HG02763 (cell line): ENCODE data around the gene NCS1.
"Not testable (repeated sequence)": the region's sequence is repeated elsewhere in the genome, so short reads cannot be mapped to it uniquely, and the experiment has no call there.

Experiments
- ATAC-seq: cut with Tn5 transposase; IDR thresholded peaks from one replicate; pipeline ENCODE4 v1.9.1; 2021; ENCODE audit warnings: mild to moderate bottlenecking, moderate library complexity; ENCODE audit not compliant: unreplicated experiment

Gene NCS1

GRCh38 chr9:130235558-130236435 lies 63.6 kb downstream of the NCS1 start:
- no peak for ATAC-seq

GRCh38 chr9:130236436-130236985 lies 64.3 kb downstream of the NCS1 start:
- ATAC-seq, result no peak

DNA sequence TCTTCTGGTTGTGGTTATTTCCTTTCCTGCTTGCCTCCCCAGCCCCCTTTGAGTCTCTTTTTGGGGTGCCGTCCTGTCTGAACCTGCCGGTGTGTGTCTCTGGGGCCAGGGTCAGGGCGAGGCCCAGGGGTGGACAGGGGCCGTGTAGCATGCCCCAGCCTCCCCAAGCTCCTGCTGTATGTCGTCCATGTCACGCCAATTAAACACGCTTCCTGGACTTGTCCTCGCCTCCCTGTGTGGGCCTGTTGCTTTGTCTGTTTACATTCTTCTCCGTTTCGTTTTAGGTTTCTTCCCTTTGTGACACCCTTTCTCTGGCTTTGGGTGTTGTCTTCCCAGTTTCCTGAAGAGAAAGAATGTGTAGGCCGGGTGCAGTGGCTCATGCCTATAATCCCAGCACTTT lies 64.9 kb downstream of the NCS1 start:
- no peak for ATAC-seq

DNA sequence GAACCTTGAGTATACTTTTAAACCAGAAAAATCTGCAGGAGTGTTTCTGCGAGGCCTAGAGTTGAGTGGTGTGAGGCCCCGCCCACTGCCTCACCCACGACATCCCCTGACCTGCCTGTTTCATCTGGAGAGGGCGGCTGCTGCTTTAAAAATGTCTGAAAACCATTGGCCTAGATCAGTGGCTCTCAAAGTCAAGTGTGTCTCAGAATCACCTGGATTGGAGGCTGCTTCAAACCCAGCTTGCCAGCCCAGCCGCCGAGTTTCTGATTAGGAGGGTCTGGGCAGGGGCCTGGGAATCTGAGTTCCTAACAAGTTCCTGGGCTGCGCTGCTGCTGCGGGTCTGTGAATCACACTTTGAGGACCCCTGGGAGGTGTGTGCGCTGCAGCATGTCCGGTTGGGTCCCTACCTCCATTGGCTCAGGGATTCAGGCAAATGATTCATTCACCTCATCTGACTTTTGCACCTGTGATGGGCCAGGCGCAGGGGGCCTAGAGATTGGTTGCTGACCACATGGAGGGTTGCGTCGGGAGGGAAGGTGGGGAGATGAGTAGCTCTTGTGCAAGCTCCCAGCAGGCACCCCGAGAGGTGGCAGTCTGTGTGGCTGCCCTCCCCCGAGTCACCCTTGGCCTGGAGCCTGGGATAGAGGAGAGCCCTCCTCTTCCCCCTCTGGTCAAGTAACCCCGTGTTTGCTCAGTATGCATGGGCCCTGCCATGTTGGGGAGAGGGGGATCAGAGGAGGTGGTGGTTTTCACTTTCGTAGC lies 65.7 kb downstream of the NCS1 start:
- ATAC-seq, result no peak

GRCh38 chr9:130239363-130239695 lies 67.1 kb downstream of the NCS1 start:
- ATAC-seq, result no peak

DNA sequence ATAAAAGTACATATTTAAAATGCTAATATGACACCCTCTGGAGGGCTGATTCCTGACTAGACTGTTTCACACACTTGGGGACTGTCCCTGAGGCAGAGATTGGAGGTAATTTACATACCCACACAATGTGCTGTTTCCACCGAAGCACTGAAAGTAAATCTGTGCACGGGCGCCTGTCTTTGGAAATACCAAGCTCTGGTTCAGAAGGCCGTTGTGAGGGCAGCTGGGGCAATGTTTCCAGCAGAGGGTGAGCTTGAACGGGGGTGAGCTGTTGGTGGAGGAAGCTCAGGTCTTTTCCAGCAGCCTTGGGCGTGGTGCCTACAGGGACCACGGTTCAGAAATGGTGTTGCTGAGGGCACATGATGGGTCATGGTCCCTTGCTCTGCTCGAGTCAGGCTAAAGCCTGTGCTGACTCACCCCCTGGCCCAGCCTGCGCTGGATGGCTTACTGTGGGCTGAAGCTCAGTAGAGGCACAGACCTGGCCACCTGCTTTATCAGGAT lies 67.6 kb downstream of the NCS1 start:
- ATAC-seq, result no peak

DNA sequence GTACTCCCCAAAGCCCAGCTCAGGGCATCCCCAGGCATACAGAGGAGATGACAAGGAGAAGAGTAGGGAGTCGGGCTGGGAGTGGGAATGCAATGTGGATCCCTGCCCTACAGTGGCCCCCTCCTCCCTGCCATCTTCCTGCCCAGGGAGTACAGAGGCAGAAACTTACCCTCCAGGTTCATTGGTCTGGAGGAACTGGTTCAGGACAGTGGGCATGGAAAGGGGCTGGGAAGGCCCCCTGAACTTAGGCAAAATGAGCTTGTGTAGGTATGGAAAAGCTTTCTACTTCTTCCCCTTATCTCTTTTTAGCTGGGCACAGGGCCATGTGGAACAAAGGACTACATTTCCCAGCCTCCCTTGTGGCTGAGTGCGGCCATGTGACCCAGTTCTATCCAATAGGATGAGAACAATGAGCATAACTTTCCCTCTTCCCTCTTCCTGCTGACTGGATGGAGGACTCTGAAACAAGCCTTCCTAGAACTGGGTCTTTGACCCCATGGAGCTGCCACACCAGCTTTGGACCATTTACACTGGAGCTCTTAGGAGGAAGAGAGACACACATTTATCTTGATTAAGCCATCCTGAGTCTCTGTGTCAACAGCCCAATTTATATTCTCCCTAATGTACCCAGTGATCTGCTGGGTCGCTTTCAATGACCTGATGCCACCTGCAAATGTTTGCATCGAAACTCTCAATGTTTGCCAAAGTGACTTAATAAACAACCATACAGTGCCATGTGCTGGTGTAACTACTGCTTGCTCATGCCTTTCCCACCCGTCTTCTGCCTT lies 68.4 kb downstream of the NCS1 start:
- ATAC-seq, result no peak

- ATAC-seq, result no peak
Measured at GRCh38 chr9:130241198-130241535, 69.0 kb downstream of the NCS1 start.

DNA sequence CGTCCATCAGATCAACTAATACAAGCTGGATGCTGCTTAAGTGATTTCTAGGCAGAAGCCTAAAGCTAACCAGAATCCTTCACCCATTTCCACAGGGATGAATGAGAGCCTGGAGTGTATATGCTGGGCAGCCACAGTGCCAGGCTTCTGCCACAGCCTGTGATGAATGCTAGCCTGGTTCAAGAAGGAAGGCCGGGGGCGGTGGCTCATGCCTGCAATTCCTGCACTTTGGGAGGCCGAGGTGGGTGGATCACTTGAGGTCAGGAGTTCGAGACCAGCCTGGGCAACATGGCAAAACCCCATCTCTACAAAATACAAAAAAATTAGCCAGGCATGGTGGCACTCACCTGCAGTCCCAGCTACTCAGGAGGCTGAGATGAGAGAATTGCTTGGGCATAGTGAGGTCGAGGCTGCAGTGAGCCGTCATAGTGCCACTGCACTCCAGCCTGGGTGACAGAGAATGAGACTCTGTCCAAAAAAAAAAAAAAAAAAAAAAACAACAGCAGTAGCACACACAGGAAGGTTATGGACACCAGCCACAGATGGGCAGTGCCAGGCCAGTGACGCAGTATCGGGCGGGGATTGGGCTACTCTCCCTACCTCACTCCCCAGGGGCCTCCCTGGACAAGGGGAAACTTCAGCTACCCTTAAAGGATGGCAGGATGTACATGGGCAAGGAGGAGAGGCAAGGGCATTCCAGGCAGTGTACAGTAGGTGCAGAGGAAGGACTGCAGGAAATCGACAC lies 70.2 kb downstream of the NCS1 start:
- ATAC-seq, result no peak

DNA sequence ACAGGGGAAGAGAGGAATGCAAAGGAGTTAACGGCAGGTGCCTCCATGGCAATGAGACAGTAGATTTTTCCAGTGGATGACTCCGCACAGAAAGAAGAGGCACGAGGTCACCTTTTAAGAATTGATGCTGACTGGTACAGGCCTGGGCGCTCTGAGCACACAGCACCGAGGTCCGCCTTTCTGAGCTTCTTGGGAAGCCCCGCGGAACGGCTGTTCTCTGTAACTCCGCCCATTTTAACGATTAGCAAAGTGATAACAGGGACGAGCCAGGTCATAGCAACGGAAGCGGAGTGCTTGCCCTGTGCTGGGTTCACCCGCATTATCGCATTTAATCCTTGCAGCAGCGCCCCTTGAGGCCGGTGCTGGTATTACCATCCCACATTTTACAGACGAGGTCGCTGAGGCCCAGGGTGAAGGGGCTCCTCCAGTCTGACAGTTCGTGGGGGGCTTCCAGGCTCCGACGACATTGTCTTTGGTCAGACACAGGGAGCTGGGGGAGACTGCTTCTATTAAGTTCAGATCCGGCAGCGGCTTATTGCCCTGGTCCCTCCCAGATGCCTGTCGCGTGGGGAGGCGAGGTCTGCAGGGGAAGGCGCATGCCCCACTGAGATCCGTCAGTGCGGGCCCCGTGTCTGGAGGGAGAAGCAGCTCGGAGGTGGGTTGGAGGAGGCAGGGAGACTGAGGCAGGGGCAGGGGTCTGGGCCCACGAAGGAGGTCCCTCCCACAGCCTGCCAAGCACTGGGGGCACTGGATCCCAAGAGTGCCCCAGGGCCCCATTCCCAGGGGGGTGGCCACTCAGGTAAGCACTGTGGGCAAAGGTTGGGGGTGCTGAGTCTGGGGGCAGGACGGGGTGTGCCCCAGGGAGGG lies 71.0 kb downstream of the NCS1 start:
- ATAC-seq, result no peak

GRCh38 chr9:130243882-130244170 lies 71.6 kb downstream of the NCS1 start:
- no peak for ATAC-seq

DNA sequence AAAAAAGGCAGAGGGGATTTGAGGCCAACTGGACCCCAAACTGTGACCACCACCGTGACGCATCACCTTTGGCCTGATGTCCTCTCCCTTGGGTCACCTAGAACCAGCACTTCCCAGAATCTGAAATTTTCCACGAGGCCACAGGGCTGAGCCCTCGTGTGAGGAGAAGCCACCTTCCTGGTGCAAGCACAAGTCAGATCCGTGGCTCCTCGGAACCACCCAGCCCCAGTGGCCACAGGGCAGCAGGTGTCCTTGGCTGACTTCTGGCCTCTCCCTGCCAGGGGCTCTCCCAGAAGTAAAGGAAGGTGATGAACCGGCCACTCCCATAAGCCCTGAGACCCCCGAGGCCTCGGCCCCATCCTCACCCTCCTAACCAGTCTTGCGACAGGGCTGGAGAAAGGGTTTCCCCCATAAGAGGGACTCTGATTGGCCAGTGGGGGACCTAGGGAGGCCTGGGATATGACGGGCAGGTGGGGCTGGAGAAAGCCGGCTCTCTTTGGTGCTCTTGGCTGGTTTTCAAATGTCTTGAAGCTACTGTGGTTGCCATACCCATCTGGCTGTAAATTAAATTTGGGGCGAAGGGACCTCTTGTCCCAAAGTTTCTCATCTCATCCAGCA lies 72.5 kb downstream of the NCS1 start:
- no peak for ATAC-seq

- no peak for ATAC-seq
Measured at GRCh38 chr9:130245474-130245873, 73.3 kb downstream of the NCS1 start.

DNA sequence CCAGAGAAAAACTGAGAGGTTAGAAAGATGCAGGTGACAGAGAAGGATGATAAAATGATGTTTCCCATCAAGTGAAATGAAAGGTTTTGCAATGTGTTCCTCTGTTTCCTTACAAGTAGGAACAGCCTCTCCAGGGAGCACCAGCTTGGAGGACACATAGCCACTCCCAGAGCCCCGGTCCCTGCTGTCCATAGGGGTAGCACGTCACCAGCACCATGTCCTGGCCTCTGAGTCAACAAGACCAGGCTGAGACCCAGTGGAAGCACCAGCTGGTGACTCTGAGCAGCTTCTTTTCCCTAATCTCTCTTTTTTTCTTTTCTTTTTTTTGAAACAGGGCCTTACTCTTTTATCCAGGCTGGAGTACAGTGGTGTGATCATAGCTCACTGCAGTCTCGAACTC lies 73.9 kb downstream of the NCS1 start:
- no peak for ATAC-seq

- ATAC-seq, result no peak
Measured at GRCh38 chr9:130254747-130255630, 82.8 kb downstream of the NCS1 start.

- no peak for ATAC-seq
Measured at GRCh38 chr9:130255631-130256134, 83.5 kb downstream of the NCS1 start.

DNA sequence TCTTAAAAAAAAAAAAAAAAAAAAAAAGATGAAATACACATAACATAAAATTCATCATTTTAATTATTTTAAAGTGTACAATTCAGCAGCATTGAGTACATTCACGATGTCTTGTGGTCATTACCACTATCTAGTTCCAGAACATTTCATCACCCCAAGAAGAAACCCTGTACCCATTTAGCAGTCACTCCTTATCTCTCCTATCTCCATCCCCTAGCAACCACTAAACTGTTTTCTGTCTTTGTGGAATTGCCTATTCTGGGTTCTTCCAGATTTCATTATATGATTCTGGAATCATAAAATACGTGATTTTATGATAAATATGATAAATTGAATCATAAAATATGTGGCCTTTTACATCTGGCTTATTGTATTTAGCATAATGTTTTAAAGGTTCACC lies 84.4 kb downstream of the NCS1 start:
- no peak for ATAC-seq

DNA sequence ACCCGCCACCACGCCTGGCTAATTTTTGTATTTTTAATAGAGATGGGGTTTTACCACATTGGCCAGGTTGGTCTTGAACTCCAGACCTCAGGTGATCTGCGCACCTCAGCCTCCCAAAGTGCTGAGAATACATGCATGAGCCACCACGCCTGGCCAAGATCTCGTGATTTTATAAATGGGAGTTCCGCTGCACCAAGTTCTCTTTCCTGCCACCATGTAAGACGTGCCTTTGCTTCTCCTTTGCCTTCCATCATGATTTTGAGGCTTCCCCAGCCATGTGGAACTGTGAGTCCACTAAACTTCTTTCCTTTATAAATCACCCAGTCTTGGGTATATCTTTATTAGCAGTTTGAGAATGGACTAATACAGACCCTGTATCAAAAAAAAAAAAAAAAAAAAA lies 85.9 kb downstream of the NCS1 start:
- ATAC-seq, result not testable (repeated sequence)
